Activated T-helper 9 cell treated with anti-CD3 and anti-CD28 coated beads, Interleukin-2, amount 50 U/mL, for 16 hours (primary cell): ENCODE measurements around the gene FOXN1.

Source experiments
- DNase-seq: peaks from one replicate; pipeline ENCODE4 v3.0.0-alpha.2; 2020; ENCODE audit warnings: low read depth

The FOXN1 gene

GRCh38 chr17:28477928-28478327, 28.2 kb upstream of the FOXN1 start:
- no peak for DNase-seq

- DNase-seq: no peak
Observed at GRCh38 chr17:28478712-28479615, 27.2 kb upstream of the FOXN1 start.

GRCh38 chr17:28480278-28480677, 25.9 kb upstream of the FOXN1 start:
- no peak for DNase-seq

GRCh38 chr17:28480799-28481571, 25.2 kb upstream of the FOXN1 start:
- no peak for DNase-seq

GRCh38 chr17:28482551-28483199, 23.5 kb upstream of the FOXN1 start:
- no peak for DNase-seq

GRCh38 chr17:28484296-28484695, 21.9 kb upstream of the FOXN1 start:
- no peak for DNase-seq

GRCh38 chr17:28485049-28485448, 21.1 kb upstream of the FOXN1 start:
- DNase-seq: no peak

GRCh38 chr17:28487881-28488532, 18.1 kb upstream of the FOXN1 start:
- DNase-seq: no peak

- no peak for DNase-seq
Observed at GRCh38 chr17:28488533-28489276, 17.4 kb upstream of the FOXN1 start.

- DNase-seq: no peak
Observed at GRCh38 chr17:28491286-28491685, 14.9 kb upstream of the FOXN1 start.

- no peak for DNase-seq
Observed at GRCh38 chr17:28491860-28492259, 14.3 kb upstream of the FOXN1 start.

- DNase-seq: no peak
Observed at GRCh38 chr17:28492352-28493310, 13.5 kb upstream of the FOXN1 start.

- DNase-seq: no peak
Observed at GRCh38 chr17:28493460-28493859, 12.7 kb upstream of the FOXN1 start.

GRCh38 chr17:28494445-28495188, 11.5 kb upstream of the FOXN1 start:
- DNase-seq: peak; percentile 66

GRCh38 chr17:28495635-28496034, 10.5 kb upstream of the FOXN1 start:
- DNase-seq: no peak

GRCh38 chr17:28497931-28498330, 8.2 kb upstream of the FOXN1 start:
- no peak for DNase-seq

GRCh38 chr17:28498652-28499363, 7.3 kb upstream of the FOXN1 start:
- DNase-seq: no peak

- DNase-seq: no peak
Observed at GRCh38 chr17:28499364-28499664, 6.8 kb upstream of the FOXN1 start.
